Mammary epithelial cell (primary cell): ENCODE data around the gene TRAF4.

Experiments
- EZH2 ChIP-seq: IDR thresholded peaks from 2 replicates; pipeline ENCODE4 v1.6.1; 2012; ENCODE audit warnings: low read length, inconsistent platforms, borderline replicate concordance
- TF ChIP-seq, protein P1 (sequence below), 2 donors: IDR thresholded peaks in 1 of 2; conservative IDR thresholded peaks in 1 of 2; 2 replicates each; pipeline ENCODE4 v1.5.1; 2011 to 2012; ENCODE audit warnings: inconsistent platforms in 2 of 2, low read length in 2 of 2, mild to moderate bottlenecking in 2 of 2, control low read depth in 1 of 2, low read depth in 1 of 2; ENCODE audit not compliant: insufficient read depth in 1 of 2; ENCODE audit errors: extremely low read depth in 1 of 2

GRCh38 chr17:28737316-28737715 lies 6.5 kb upstream of the TRAF4 start:
- TF ChIP-seq, protein P1, sequence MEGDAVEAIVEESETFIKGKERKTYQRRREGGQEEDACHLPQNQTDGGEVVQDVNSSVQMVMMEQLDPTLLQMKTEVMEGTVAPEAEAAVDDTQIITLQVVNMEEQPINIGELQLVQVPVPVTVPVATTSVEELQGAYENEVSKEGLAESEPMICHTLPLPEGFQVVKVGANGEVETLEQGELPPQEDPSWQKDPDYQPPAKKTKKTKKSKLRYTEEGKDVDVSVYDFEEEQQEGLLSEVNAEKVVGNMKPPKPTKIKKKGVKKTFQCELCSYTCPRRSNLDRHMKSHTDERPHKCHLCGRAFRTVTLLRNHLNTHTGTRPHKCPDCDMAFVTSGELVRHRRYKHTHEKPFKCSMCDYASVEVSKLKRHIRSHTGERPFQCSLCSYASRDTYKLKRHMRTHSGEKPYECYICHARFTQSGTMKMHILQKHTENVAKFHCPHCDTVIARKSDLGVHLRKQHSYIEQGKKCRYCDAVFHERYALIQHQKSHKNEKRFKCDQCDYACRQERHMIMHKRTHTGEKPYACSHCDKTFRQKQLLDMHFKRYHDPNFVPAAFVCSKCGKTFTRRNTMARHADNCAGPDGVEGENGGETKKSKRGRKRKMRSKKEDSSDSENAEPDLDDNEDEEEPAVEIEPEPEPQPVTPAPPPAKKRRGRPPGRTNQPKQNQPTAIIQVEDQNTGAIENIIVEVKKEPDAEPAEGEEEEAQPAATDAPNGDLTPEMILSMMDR (conservative IDR thresholded peaks at IDR 0.05 in 1 of 2, IDR thresholded peaks at IDR 0.05 in 1 of 2; ENCODE audit: extremely low read depth in 1 of 2, insufficient read depth in 1 of 2, low read depth in 1 of 2, low read length in 2 of 2): no peak
- TF ChIP-seq EZH2: no peak
